ENCODE measurements around the gene ZNF280B. TPM values are rescaled to one million over a fixed set of nuclear protein-coding genes. Genes with fewer than 3 reads are reported as not detected.

Gene ZNF280B
- total and polyA plus RNA-seq, 10 of the 15 experiments (the other 5 are each of a cell fraction or from before 2014, with no cell fraction given) = 0.28 to 2.2 (median 1.1) TPM

DNA sequence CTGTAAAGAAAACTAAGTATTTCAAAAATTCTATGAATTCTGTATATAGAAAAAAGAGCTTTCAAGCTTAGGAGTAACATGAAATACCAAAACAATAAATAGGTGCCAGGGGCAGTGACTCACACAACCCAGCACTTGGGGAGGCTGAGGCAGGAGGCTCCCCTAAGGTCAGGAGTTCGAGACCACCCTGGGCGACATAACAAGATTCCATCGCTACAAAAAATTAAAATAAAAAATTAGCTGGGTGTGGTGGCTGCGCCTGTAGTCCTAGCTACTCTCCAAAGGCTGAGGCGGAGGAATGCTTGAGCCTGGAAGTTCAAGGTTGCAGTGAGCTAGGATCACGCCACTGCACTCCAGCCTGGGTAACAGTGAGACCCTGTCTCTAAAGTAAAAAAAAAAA, 21.5 kb downstream of the ZNF280B start (continued):
- TF ChIP-seq, protein P1, sequence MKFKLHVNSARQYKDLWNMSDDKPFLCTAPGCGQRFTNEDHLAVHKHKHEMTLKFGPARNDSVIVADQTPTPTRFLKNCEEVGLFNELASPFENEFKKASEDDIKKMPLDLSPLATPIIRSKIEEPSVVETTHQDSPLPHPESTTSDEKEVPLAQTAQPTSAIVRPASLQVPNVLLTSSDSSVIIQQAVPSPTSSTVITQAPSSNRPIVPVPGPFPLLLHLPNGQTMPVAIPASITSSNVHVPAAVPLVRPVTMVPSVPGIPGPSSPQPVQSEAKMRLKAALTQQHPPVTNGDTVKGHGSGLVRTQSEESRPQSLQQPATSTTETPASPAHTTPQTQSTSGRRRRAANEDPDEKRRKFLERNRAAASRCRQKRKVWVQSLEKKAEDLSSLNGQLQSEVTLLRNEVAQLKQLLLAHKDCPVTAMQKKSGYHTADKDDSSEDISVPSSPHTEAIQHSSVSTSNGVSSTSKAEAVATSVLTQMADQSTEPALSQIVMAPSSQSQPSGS (IDR thresholded peaks at IDR 0.05; ENCODE audit: low read length) = no peak
- TF ChIP-seq, protein P2, sequence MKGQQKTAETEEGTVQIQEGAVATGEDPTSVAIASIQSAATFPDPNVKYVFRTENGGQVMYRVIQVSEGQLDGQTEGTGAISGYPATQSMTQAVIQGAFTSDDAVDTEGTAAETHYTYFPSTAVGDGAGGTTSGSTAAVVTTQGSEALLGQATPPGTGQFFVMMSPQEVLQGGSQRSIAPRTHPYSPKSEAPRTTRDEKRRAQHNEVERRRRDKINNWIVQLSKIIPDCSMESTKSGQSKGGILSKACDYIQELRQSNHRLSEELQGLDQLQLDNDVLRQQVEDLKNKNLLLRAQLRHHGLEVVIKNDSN (IDR thresholded peaks at IDR 0.05; ENCODE audit: borderline replicate concordance, extremely low read length, insufficient read depth, low read depth, low read length) = no peak
- no peak for TF ChIP-seq HDAC2 (IDR thresholded peaks at IDR 0.05)
- no peak for TF ChIP-seq SMAD1 (IDR thresholded peaks at IDR 0.05; ENCODE audit: low read depth, partially characterized antibody)
- TF ChIP-seq, protein P3, sequence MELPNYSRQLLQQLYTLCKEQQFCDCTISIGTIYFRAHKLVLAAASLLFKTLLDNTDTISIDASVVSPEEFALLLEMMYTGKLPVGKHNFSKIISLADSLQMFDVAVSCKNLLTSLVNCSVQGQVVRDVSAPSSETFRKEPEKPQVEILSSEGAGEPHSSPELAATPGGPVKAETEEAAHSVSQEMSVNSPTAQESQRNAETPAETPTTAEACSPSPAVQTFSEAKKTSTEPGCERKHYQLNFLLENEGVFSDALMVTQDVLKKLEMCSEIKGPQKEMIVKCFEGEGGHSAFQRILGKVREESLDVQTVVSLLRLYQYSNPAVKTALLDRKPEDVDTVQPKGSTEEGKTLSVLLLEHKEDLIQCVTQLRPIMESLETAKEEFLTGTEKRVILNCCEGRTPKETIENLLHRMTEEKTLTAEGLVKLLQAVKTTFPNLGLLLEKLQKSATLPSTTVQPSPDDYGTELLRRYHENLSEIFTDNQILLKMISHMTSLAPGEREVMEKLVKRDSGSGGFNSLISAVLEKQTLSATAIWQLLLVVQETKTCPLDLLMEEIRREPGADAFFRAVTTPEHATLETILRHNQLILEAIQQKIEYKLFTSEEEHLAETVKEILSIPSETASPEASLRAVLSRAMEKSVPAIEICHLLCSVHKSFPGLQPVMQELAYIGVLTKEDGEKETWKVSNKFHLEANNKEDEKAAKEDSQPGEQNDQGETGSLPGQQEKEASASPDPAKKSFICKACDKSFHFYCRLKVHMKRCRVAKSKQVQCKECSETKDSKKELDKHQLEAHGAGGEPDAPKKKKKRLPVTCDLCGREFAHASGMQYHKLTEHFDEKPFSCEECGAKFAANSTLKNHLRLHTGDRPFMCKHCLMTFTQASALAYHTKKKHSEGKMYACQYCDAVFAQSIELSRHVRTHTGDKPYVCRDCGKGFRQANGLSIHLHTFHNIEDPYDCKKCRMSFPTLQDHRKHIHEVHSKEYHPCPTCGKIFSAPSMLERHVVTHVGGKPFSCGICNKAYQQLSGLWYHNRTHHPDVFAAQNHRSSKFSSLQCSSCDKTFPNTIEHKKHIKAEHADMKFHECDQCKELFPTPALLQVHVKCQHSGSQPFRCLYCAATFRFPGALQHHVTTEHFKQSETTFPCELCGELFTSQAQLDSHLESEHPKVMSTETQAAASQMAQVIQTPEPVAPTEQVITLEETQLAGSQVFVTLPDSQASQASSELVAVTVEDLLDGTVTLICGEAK (IDR thresholded peaks at IDR 0.05; ENCODE audit: borderline replicate concordance) = no peak
- no peak for TF ChIP-seq RFX5 (IDR thresholded peaks at IDR 0.05; ENCODE audit: low read depth, low read length)
- no peak for TF ChIP-seq RCOR1 (conservative IDR thresholded peaks at IDR 0.05; ENCODE audit: low read depth, low read length)
- TF ChIP-seq CHD4 (IDR thresholded peaks at IDR 0.05) = no peak
- no peak for TF ChIP-seq SP1 (IDR thresholded peaks at IDR 0.05; ENCODE audit: low read depth, low read length)
- TF ChIP-seq SMC3 (IDR thresholded peaks at IDR 0.05; ENCODE audit: borderline replicate concordance, low read length) = no peak

Data from GM12878 (cell line).